ENCODE data around the gene CAPZB. TPM values are rescaled to one million over a fixed set of nuclear protein-coding genes. Genes with fewer than 3 reads are reported as not detected.

Gene CAPZB
- total RNA-seq, 1 experiment from 2014 or later, result 348 TPM

DNA sequence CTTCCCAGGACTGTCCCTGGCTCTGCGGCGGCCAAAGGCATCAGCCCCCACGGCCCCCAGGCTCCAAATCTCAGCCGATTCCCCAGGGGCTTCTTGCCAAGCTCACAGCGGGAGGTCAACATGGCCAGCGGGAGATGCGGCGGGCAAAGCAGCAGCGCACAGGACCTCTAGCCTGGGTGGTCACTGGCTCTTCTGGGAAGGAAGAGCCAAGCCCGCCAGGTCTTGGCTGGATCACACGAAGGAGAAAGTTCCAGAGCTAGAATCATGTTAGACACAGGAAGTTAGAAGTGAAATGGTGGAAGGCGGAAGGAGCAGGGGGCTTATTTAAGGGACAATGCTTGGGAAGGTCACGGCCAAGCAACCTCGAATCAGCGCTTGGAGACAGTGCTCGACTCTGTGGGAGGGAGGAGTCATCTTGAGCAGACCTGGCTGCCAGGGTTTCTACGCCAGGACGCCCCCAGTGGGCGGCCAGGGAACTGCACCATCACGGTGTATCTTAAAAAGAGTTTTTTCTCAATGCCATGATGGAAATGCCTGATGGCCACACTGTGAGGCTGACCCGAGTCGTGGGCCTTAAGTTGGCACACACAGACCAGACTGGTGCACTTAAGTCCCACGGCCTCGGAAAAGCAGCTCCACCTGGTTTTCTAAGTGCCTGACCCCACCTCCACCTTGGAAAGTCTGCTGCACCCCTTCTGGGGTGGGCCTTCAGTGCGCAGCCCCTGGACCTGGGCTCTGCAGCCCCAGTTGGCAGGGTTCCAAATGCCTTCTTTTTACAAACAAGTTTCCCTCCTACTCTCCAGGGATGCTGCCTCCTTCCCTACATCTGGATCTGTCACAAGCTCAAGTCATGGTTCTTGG lies 143.9 kb downstream of the CAPZB start:
- no CpG with 5 or more reads among the region's 25 CpGs for WGBS (ENCODE audit: extremely low coverage, insufficient read length, low lambda C conversion rate)
- Mint-ChIP-seq H3K36me3 (ENCODE audit: insufficient read depth in 1 of 3, low read depth in 3 of 3) (peaks cover 15 to 58% (median 26%) of the 10 kb centered on the region in 3 experiments), H3K4me3 (peak overlapping the region in 1 of 2 experiments; percentile 1; a peak in 1 of 5 replicates), H3K4me1 (peaks cover 22 to 35% of the 10 kb centered on the region in 2 experiments), H3K27ac (peak overlapping the region in 2 of 3 experiments; percentile 30 to 38; a peak in 4 of 7 replicates), H3K27me3 (ENCODE audit: low read depth) (no peaks in the 10 kb centered on the region; the same call in 1 of the 2 replicates), H3K9me3 (no peaks in the 10 kb centered on the region)
- Histone ChIP-seq H4K8ac (replicated peaks; ENCODE audit: insufficient read length, low read depth, low read length) (no peak overlapping the region), H3T11ph (ENCODE audit: low read length) (no peak overlapping the region), H3K9me3 (ENCODE audit: control insufficient read depth, low read depth, low read length) (no peaks in the 10 kb centered on the region), H2AK5ac (ENCODE audit: insufficient read length, low read length) (no peak overlapping the region), H2BK12ac (ENCODE audit: insufficient read length, low read depth, low read length) (no peak overlapping the region), H3K56ac (ENCODE audit: insufficient read length, low read depth, low read length) (no peak overlapping the region), H3K4me2 (ENCODE audit: insufficient read depth, insufficient read length, low read length) (no peak overlapping the region), H3K14ac (ENCODE audit: insufficient read depth, low read length) (no peak overlapping the region), H4K20me1 (ENCODE audit: control insufficient read depth, insufficient read depth, insufficient read length) (no peaks in the 10 kb centered on the region), H3K4ac (ENCODE audit: low read depth, low read length) (no peak overlapping the region), H2BK15ac (ENCODE audit: low read depth, low read length) (no peak overlapping the region), H3K23ac (ENCODE audit: insufficient read length, low read depth, low read length) (no peak overlapping the region), H3K4me1 (ENCODE audit: insufficient read depth, low read length) (peaks cover 2% of the 10 kb centered on the region; the same call in 1 of the 2 replicates), H2BK120ac (ENCODE audit: low read depth, low read length, poor library complexity, severe bottlenecking) (no peak overlapping the region), H3K18ac (ENCODE audit: insufficient read length, low read depth, low read length) (no peak overlapping the region), H4K91ac (ENCODE audit: insufficient read length, low read depth, low read length) (no peak overlapping the region), H3K23me2 (ENCODE audit: insufficient read length, low read depth, low read length, poor library complexity, severe bottlenecking) (no peaks in the 10 kb centered on the region), H4K5ac (ENCODE audit: insufficient read length, low read depth, low read length) (no peak overlapping the region), H3K27me3 (ENCODE audit: insufficient read depth, low read length) (no peaks in the 10 kb centered on the region), H3K27ac (ENCODE audit: insufficient read length, low read depth, low read length) (no peak overlapping the region), H3K9ac (ENCODE audit: extremely low read depth, insufficient read length, low read length) (no peak overlapping the region), H3K79me1 (ENCODE audit: insufficient read depth, low read depth, low read length, poor library complexity, severe bottlenecking) (no peaks in the 10 kb centered on the region), H2BK5ac (ENCODE audit: insufficient read length, low read length) (no peak overlapping the region), H2AFZ (ENCODE audit: low read length) (no peak overlapping the region), H3K79me2 (ENCODE audit: insufficient read depth, low read length) (no peaks in the 10 kb centered on the region), H2BK20ac (ENCODE audit: low read depth, low read length, poor library complexity, severe bottlenecking) (no peak overlapping the region)
- TF ChIP-seq, protein P1, sequence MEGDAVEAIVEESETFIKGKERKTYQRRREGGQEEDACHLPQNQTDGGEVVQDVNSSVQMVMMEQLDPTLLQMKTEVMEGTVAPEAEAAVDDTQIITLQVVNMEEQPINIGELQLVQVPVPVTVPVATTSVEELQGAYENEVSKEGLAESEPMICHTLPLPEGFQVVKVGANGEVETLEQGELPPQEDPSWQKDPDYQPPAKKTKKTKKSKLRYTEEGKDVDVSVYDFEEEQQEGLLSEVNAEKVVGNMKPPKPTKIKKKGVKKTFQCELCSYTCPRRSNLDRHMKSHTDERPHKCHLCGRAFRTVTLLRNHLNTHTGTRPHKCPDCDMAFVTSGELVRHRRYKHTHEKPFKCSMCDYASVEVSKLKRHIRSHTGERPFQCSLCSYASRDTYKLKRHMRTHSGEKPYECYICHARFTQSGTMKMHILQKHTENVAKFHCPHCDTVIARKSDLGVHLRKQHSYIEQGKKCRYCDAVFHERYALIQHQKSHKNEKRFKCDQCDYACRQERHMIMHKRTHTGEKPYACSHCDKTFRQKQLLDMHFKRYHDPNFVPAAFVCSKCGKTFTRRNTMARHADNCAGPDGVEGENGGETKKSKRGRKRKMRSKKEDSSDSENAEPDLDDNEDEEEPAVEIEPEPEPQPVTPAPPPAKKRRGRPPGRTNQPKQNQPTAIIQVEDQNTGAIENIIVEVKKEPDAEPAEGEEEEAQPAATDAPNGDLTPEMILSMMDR (conservative IDR thresholded peaks at IDR 0.05), result peak; percentile 92
- peak; percentile 91 for DNase-seq

Measured in H9 (cell line).